ENCODE data around the gene IRF2. TPM values are rescaled to one million over a fixed set of nuclear protein-coding genes. Genes with fewer than 3 reads are reported as not detected.
A peak's percentile ranks its signal among the peaks of the same experiment; 100 is the strongest.

The IRF2 gene
- total and polyA plus RNA-seq, 4 donors: 16.4 to 65.8 (median 43.1) TPM

- no peak overlapping the region for H3K4me3 ChIP-seq
- ATAC-seq (ENCODE audit: insufficient read depth, low FRiP score) (no peak), DNase-seq (peak in 2 of 3 donors; percentile 28 to 50)
- peak overlapping the region; percentile 35 to 58 for H3K27ac ChIP-seq (ENCODE audit: low read depth in 1 of 2, low read length in 1 of 2)
- no peaks in the 10 kb centered on the region for H3K9me3 ChIP-seq (ENCODE audit: control insufficient read depth in 4 of 4, insufficient read depth in 3 of 4, low read length in 3 of 4)
- no peak for TF ChIP-seq CTCF (IDR thresholded peaks at IDR 0.05; ENCODE audit: control extremely low read depth, extremely low read depth)
- WGBS, 2 donors: 22 to 54% methylated on average over 6 of the region's 6 CpGs
- H3K9ac ChIP-seq (ENCODE audit: insufficient read depth in 1 of 2, low read length in 2 of 2): no peak overlapping the region
- peaks cover 14 to 47% (median 38%) of the 10 kb centered on the region in 5 donors for H3K4me1 ChIP-seq (ENCODE audit: control insufficient read depth in 5 of 5, insufficient read depth in 5 of 5, low read length in 5 of 5)
- H3K36me3 ChIP-seq (ENCODE audit: control insufficient read depth in 4 of 4, insufficient read depth in 4 of 4, low read length in 4 of 4): peaks cover 7 to 24% (median 19%) of the 10 kb centered on the region in 4 donors
- no peaks in the 10 kb centered on the region for H3K27me3 ChIP-seq (ENCODE audit: control insufficient read depth in 3 of 3, insufficient read depth in 3 of 3, low read length in 2 of 3)
These were observed 88.6 kb downstream of the IRF2 start for GRCh38 chr4:184385705-184386141.

- no peaks in the 10 kb centered on the region for H3K9me3 ChIP-seq (ENCODE audit: control insufficient read depth in 4 of 4, insufficient read depth in 3 of 4, low read length in 3 of 4)
- H3K4me3 ChIP-seq: no peak overlapping the region
- DNase-seq: peak in 1 of 3 donors; percentile 59
- no peak for ATAC-seq (ENCODE audit: insufficient read depth, low FRiP score)
- TF ChIP-seq CTCF (IDR thresholded peaks at IDR 0.05; ENCODE audit: control extremely low read depth, extremely low read depth): no peak
- H3K27ac ChIP-seq (ENCODE audit: low read depth in 1 of 2, low read length in 1 of 2): peak overlapping the region; percentile 25 to 75
- H3K36me3 ChIP-seq (ENCODE audit: control insufficient read depth in 4 of 4, insufficient read depth in 4 of 4, low read length in 4 of 4): peaks cover 7 to 17% (median 17%) of the 10 kb centered on the region in 4 donors
- no peaks in the 10 kb centered on the region for H3K27me3 ChIP-seq (ENCODE audit: control insufficient read depth in 3 of 3, insufficient read depth in 3 of 3, low read length in 2 of 3)
- H3K9ac ChIP-seq (ENCODE audit: insufficient read depth in 1 of 2, low read length in 2 of 2): peak overlapping the region in 1 of 2 donors; percentile 4
- H3K4me1 ChIP-seq (ENCODE audit: control insufficient read depth in 5 of 5, insufficient read depth in 5 of 5, low read length in 5 of 5): peaks cover 14 to 47% (median 38%) of the 10 kb centered on the region in 5 donors
- 78 to 87% methylated on average over 7 of the region's 7 CpGs for WGBS, 2 donors
These were observed 89.4 kb downstream of the IRF2 start for GRCh38 chr4:184384810-184385557.

- ATAC-seq (ENCODE audit: insufficient read depth, low FRiP score) (peak; percentile 69), DNase-seq (peak; percentile 68 to 89 (median 88))
- WGBS, 2 donors: 18 to 21% methylated on average over 13 of the region's 13 CpGs
- Histone ChIP-seq H3K9ac (ENCODE audit: insufficient read depth in 1 of 2, low read length in 2 of 2) (peak overlapping the region in 1 of 2 donors; percentile 8), H3K4me3 (no peak overlapping the region), H3K9me3 (ENCODE audit: control insufficient read depth in 4 of 4, insufficient read depth in 3 of 4, low read length in 3 of 4) (no peaks in the 10 kb centered on the region), H3K27me3 (ENCODE audit: control insufficient read depth in 3 of 3, insufficient read depth in 3 of 3, low read length in 2 of 3) (no peaks in the 10 kb centered on the region), H3K4me1 (ENCODE audit: control insufficient read depth in 5 of 5, insufficient read depth in 5 of 5, low read length in 5 of 5) (peaks cover 14 to 47% (median 38%) of the 10 kb centered on the region in 5 donors), H3K36me3 (ENCODE audit: control insufficient read depth in 4 of 4, insufficient read depth in 4 of 4, low read length in 4 of 4) (peaks cover 4 to 16% (median 12%) of the 10 kb centered on the region in 4 donors), H3K27ac (ENCODE audit: low read depth in 1 of 2, low read length in 1 of 2) (peak overlapping the region; percentile 25 to 75)
- no peak for TF ChIP-seq CTCF (IDR thresholded peaks at IDR 0.05; ENCODE audit: control extremely low read depth, extremely low read depth)
These were observed 90.1 kb downstream of the IRF2 start for GRCh38 chr4:184384056-184384809.
